ENCODE data around the gene OXA1L.

GRCh38 chr14:22821193-22822015, 54.9 kb downstream of the OXA1L start:
- no peak for TF ChIP-seq POLR2AphosphoS5 (IDR thresholded peaks at IDR 0.05; ENCODE audit: borderline replicate concordance, low read depth, low read length)
- TF ChIP-seq EZH2 (IDR thresholded peaks at IDR 0.05): no peak
- no peak for TF ChIP-seq FOXP2 (optimal IDR thresholded peaks at IDR 0.05; ENCODE audit: control extremely low read depth, extremely low read length, insufficient read depth)

Measured in SK-N-MC (cell line).